Adipose tissue (tissue), 3 donors: ENCODE measurements around the gene EDIL3. TPM values are rescaled to one million over a fixed set of nuclear protein-coding genes. Genes with fewer than 3 reads are reported as not detected.
"Not testable (repeated sequence)": the region's sequence is repeated elsewhere in the genome, so short reads cannot be mapped to it uniquely, and the experiment has no call there.

ENCODE experiments used
- H3K27ac ChIP-seq: one replicate; pipeline ENCODE4 v1.5.1; 2013; ENCODE audit warnings: low read depth, low read length
- WGBS, 3 donors: extraction: QIAGEN DNeasy Blood & Tissue Kit; methylation state at CpG; one replicate each; pipeline ENCODE4 v1.1.7; 2013; 5-methylcytosine and 5-hydroxymethylcytosine counted together
- polyA plus RNA-seq, 3 donors: library from polyadenylated mRNA; stranded (reverse); fragments of 200-250 nt; gene quantifications; one replicate each; pipeline ENCODE4 v1.2.3, GENCODE V29; 2013
- donor health status: healthy with polysubstance abuse.
- donor health status: Bipolar disorder and iron deficiency.
- donor health status: healthy.

The EDIL3 gene
- polyA plus RNA-seq, 3 donors, result 1.0 to 2.8 (median 1.6) TPM

DNA sequence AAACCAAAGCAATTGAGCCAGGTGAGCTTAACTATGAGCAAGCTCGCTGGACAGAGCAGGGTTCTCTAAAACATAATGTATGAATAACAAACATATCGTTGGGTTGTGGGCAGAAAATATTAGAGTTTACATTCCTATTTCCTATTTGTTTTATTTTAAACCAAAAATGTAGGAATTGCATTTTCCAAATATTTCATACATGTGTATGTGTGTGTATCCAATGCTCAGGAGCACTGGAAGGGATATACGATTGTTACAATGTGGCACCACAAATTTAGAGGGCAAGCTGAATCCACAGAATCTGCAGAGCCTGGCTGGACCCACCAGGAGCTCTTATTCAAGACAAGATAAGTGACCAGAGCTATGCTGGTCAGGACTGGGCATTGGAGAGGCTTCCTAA is 338.7 kb downstream of the EDIL3 start:
- no peak overlapping the region for H3K27ac ChIP-seq
- WGBS, 3 donors, result 78 to 89% (median 80%) methylated on average over 3 of the region's 3 CpGs

DNA sequence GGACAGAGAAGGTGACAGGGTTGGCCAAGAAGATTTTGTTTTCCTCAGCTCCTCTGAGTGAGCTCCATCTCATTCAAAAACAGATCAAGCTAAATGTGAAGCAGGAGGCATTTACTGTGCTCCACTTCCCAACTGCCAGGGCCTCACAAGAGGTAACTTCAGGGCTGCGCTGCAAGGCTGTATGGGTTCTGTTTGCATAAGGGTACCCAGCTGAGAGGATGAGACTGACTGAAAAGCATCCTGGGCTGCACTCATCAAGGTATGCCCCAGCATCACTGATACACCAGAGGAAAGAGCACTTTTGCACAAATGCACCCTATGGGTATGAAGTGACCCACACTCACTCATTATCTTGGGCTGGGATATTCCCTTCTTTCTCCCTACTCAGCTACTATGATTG is 347.8 kb downstream of the EDIL3 start:
- H3K27ac ChIP-seq, result no peak overlapping the region
- 79 to 100% (median 93%) methylated on average over 1 of the region's 1 CpG for WGBS, 3 donors

DNA sequence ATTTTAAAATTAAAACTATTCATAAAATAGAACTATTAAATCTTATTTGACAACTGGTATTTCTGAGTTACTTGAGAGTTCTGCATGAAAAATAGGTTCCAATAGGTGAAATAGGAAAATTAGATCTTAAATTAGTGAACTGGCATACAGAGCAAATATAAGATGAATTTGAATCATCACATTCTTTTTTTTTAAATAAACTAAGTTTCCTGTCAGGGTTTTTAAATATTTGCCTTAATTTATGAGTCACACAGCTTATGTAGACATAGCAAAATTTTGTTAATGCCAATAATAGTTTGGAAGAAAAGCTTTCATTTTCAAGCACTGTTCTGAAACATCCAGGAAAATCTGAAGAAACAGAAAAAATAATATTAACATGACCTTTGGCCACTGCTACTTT is 352.4 kb downstream of the EDIL3 start:
- H3K27ac ChIP-seq, result no peak overlapping the region

GRCh38 chr5:84028093-84028492 is 356.6 kb downstream of the EDIL3 start:
- H3K27ac ChIP-seq, result no peak overlapping the region
- 75 to 85% (median 79%) methylated on average over 4 of the region's 4 CpGs for WGBS, 3 donors

- not testable (repeated sequence) for H3K27ac ChIP-seq
- WGBS, 3 donors, result 86 to 90% (median 89%) methylated on average over 2 of the region's 3 CpGs
Observed at GRCh38 chr5:84018521-84018920, 366.2 kb downstream of the EDIL3 start.

GRCh38 chr5:84017523-84018172 is 367.0 kb downstream of the EDIL3 start:
- H3K27ac ChIP-seq, result no peak overlapping the region
- 33 to 61% (median 49%) methylated on average over 4 of the region's 4 CpGs for WGBS, 3 donors

GRCh38 chr5:84016085-84016484 is 368.6 kb downstream of the EDIL3 start:
- H3K27ac ChIP-seq, result no peak overlapping the region
- 45 to 78% (median 49%) methylated on average over 3 of the region's 3 CpGs for WGBS, 3 donors

DNA sequence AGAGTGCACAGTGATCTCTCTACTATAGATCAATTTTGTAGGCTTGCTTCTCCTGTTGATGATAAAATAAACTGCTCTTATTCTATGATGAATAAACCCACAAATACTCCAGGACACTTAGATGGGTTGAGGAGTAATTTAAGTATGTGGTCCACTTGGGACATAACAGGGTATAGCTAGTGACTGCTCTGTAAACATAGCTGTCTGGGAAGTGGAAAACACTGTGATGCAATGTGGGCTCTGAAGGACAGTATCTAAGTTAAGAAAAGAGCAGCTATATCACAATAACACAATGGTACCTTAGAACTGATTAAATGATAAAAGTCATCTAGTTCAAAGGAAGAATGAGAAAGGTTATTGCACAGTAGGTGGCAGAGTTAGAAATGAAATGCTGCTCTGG is 369.7 kb downstream of the EDIL3 start:
- H3K27ac ChIP-seq, result no peak overlapping the region

DNA sequence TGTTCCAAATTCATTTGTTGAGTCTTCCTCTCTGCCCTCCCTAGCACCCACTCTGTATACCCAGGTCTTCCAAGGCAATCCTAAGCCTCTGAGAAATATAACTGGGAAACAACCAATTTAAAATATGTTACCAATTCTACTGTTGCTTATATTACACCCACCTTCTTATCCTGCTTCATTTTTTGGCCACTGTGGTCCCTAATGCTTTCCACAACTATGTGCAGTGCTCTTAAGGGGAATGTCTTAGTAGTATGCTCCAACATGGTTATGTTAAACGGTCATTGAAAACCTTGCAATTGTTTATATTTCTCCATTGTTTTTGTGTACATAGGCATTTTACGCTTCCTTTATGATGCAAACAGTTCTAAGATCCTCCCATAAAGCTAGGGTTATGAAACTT is 390.9 kb downstream of the EDIL3 start:
- 72 to 85% (median 79%) methylated on average over 2 of the region's 2 CpGs for WGBS, 3 donors

GRCh38 chr5:83991566-83992224 is 393.0 kb downstream of the EDIL3 start:
- H3K27ac ChIP-seq, result no peak overlapping the region
- WGBS, 3 donors, result 92 to 93% (median 92%) methylated on average over 9 of the region's 9 CpGs

More for the DNA sequence above, 390.9 kb downstream of the EDIL3 start:
- H3K27ac ChIP-seq, result no peak overlapping the region

DNA sequence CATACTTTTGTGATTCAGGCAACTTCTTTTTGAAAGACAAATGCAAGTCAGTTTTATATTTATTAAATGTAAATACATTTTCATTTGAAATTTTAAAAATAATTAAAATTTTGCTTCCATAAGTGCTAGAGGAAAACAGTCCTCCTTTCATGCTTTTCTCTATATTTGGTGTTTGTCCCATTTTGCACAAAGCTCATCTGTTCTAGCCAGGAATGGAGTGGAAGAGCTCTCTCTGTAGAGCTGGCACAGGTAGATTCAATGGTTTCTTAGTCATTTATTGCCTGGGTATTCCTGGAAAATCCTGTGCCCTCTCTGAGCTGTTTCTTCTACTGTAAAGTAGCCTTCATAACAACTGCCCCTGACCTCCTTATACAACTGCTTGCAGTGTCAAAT is 396.4 kb downstream of the EDIL3 start:
- H3K27ac ChIP-seq, result no peak overlapping the region

DNA sequence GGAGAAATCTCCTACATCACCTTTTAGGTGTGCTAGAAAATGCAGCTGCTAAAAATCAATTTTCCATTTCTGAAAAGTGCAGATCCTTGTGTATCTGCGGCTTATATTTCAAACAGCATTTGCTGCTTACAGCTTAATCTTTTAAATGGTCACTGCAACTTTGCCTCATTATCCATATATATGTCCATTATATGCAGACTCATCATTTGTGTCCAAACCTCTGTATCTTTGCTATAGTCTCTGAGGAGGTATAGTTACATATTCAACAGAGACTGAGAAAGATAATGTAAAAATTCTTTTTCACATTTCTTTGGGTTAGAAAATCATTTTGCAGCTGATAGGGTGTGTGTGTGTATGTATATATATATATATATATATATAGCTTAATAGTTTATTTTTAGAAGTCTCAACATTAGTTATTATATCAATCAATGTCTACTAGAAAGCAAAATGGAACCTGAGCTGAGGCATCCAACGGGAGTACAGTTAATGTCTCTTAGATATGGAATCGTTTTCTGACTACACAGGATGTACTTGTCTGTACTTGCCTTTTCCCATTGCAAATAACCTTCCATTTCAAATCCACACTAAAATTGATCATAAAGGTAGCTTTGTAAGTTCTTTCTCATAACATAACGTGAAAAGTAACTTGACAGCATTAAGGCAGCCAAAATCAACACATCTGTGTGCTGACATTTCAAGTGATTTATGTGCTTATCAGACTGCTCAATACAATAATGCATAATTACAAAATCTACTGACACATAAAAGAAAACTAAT is 397.0 kb downstream of the EDIL3 start:
- H3K27ac ChIP-seq, result no peak overlapping the region
- 44 to 67% (median 50%) methylated on average over 4 of the region's 4 CpGs for WGBS, 3 donors

DNA sequence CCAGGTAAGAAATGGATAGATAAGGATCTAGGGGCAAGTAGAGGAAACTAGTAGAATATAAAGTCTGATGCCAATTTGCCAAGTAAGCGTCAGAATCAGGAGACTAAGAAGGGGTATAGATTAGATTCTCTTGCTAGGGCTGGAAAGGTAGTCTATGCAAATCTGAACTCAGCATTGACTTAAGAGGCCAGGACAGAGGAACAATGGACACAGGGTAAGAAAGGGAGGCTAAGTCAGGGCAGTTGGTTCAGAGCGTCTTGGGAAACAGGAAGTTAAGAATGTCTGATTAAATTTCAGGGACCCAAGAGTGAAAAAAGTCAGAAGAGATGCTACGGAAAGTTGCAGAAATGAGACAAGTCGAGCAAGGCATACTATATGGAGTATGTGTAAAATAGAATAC is 400.8 kb downstream of the EDIL3 start:
- WGBS, 3 donors, result 73 to 85% (median 79%) methylated on average over 4 of the region's 4 CpGs
- H3K27ac ChIP-seq, result no peak overlapping the region

GRCh38 chr5:83973925-83974815 is 410.5 kb downstream of the EDIL3 start:
- 51 to 61% (median 60%) methylated on average over 7 of the region's 7 CpGs for WGBS, 3 donors
- no peak overlapping the region for H3K27ac ChIP-seq

DNA sequence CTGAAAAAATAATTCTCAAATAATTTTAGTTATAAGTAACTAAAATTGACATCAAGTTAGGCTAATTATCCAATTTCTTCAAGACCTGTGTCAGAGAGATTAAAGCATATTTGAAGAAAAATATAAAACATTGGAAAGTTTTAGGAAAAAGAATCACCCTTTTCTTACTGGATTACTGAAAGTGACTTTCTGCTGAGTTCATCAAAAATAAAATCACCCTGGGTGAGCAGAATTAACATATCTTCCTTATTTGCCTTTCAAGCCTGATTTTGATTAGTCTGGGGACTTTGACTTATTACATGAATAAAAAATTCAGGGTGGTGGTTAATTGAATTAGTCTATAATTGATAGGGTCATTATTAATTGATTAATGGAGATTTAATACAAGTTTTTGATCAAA is 411.8 kb downstream of the EDIL3 start:
- no peak overlapping the region for H3K27ac ChIP-seq

- H3K27ac ChIP-seq, result no peak overlapping the region
Observed at GRCh38 chr5:83972236-83972635, 412.4 kb downstream of the EDIL3 start.

- H3K27ac ChIP-seq, result no peak overlapping the region
- 35 to 75% (median 44%) methylated on average over 1 of the region's 1 CpG for WGBS, 3 donors
Observed at GRCh38 chr5:83967417-83967816, 417.3 kb downstream of the EDIL3 start.

DNA sequence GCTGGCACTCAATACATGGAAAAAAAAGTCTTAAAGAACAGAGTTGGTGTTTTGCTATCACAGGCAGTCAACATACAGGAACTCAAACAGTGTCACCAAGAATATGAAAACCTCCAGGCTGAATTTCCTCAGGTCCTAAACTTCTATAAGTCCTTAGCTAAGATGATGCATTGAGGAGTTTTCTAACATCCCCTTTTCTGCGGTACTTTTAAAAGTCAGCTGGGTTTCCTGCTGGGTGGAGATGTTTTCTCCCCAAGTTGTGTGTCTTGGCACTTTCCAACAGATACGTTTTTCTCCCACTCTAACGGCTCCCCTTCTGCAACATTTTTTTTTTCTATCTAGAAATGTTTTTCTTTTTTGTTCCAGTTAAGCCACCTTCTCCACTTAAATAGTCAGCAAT is 419.2 kb downstream of the EDIL3 start:
- no peak overlapping the region for H3K27ac ChIP-seq

GRCh38 chr5:83964271-83964670 is 420.4 kb downstream of the EDIL3 start:
- 39 to 59% (median 52%) methylated on average over 1 of the region's 1 CpG for WGBS, 3 donors
- H3K27ac ChIP-seq, result no peak overlapping the region

More for the DNA sequence above, 419.2 kb downstream of the EDIL3 start:
- WGBS, 3 donors, result 23 to 40% (median 28%) methylated on average over 3 of the region's 3 CpGs
